ENCODE measurements around the gene CFAP299.

GRCh38 chr4:80393970-80394250 is 58.4 kb downstream of the CFAP299 start:
- TF ChIP-seq CTCF (conservative IDR thresholded peaks at IDR 0.05) (no peak), EZH2 (IDR thresholded peaks at IDR 0.05; ENCODE audit: low read depth) (no peak)
